ENCODE results near the gene GRPEL1.

DNA sequence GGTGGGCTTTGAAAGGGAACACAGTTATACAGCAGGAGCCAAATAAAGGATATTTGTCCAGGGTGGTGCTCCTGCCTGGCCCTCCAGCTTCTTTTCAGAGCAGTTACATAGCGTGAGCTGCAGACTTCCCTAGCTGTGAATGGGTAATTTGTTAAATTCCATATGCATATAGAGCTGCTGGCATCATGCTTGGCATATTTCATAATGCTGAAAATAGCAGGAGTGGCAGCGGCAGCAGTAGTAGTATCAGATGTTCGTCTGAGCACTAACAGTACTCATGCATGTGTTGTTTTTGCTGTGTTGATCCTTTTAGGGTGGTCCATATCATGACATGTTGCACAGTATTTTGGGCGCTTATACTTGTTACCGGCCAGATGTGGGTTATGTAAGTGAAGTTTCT is 58.3 kb downstream of the GRPEL1 start:
- TF ChIP-seq CBX3 (IDR thresholded peaks at IDR 0.05; ENCODE audit: borderline replicate concordance in 1 of 2, low read length in 2 of 2) (no peak), POLR2AphosphoS5 (IDR thresholded peaks at IDR 0.05; ENCODE audit: control insufficient read depth, insufficient read depth, low read depth, low read length) (no peak), POLR2A (conservative IDR thresholded peaks at IDR 0.05) (no peak), SMAD3 (CRISPR knock-in tag; conservative IDR thresholded peaks at IDR 0.05) (no peak), MAFK (IDR thresholded peaks at IDR 0.05; ENCODE audit: low read length) (no peak), RAD21 (CRISPR knock-in tag; conservative IDR thresholded peaks at IDR 0.05 in 1 of 2, IDR thresholded peaks at IDR 0.05 in 1 of 2) (no peak), ZC3H4 (CRISPR knock-in tag; IDR thresholded peaks at IDR 0.05; ENCODE audit: borderline replicate concordance) (no peak)
- TF ChIP-seq, protein P1, sequence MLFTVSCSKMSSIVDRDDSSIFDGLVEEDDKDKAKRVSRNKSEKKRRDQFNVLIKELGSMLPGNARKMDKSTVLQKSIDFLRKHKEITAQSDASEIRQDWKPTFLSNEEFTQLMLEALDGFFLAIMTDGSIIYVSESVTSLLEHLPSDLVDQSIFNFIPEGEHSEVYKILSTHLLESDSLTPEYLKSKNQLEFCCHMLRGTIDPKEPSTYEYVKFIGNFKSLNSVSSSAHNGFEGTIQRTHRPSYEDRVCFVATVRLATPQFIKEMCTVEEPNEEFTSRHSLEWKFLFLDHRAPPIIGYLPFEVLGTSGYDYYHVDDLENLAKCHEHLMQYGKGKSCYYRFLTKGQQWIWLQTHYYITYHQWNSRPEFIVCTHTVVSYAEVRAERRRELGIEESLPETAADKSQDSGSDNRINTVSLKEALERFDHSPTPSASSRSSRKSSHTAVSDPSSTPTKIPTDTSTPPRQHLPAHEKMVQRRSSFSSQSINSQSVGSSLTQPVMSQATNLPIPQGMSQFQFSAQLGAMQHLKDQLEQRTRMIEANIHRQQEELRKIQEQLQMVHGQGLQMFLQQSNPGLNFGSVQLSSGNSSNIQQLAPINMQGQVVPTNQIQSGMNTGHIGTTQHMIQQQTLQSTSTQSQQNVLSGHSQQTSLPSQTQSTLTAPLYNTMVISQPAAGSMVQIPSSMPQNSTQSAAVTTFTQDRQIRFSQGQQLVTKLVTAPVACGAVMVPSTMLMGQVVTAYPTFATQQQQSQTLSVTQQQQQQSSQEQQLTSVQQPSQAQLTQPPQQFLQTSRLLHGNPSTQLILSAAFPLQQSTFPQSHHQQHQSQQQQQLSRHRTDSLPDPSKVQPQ (CRISPR knock-in tag; IDR thresholded peaks at IDR 0.05; ENCODE audit: borderline replicate concordance), result no peak
- TF ChIP-seq, protein P2, sequence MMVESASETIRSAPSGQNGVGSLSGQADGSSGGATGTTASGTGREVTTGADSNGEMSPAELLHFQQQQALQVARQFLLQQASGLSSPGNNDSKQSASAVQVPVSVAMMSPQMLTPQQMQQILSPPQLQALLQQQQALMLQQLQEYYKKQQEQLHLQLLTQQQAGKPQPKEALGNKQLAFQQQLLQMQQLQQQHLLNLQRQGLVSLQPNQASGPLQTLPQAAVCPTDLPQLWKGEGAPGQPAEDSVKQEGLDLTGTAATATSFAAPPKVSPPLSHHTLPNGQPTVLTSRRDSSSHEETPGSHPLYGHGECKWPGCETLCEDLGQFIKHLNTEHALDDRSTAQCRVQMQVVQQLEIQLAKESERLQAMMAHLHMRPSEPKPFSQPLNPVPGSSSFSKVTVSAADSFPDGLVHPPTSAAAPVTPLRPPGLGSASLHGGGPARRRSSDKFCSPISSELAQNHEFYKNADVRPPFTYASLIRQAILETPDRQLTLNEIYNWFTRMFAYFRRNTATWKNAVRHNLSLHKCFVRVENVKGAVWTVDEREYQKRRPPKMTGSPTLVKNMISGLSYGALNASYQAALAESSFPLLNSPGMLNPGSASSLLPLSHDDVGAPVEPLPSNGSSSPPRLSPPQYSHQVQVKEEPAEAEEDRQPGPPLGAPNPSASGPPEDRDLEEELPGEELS (CRISPR knock-in tag; IDR thresholded peaks at IDR 0.05; ENCODE audit: borderline replicate concordance), result no peak
- TF ChIP-seq, protein P3, sequence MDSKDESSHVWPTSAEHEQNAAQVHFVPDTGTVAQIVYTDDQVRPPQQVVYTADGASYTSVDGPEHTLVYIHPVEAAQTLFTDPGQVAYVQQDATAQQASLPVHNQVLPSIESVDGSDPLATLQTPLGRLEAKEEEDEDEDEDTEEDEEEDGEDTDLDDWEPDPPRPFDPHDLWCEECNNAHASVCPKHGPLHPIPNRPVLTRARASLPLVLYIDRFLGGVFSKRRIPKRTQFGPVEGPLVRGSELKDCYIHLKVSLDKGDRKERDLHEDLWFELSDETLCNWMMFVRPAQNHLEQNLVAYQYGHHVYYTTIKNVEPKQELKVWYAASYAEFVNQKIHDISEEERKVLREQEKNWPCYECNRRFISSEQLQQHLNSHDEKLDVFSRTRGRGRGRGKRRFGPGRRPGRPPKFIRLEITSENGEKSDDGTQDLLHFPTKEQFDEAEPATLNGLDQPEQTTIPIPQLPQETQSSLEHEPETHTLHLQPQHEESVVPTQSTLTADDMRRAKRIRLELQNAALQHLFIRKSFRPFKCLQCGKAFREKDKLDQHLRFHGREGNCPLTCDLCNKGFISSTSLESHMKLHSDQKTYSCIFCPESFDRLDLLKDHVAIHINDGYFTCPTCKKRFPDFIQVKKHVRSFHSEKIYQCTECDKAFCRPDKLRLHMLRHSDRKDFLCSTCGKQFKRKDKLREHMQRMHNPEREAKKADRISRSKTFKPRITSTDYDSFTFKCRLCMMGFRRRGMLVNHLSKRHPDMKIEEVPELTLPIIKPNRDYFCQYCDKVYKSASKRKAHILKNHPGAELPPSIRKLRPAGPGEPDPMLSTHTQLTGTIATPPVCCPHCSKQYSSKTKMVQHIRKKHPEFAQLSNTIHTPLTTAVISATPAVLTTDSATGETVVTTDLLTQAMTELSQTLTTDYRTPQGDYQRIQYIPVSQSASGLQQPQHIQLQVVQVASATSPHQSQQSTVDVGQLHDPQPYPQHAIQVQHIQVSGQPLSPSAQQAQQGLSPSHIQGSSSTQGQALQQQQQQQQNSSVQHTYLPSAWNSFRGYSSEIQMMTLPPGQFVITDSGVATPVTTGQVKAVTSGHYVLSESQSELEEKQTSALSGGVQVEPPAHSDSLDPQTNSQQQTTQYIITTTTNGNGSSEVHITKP (IDR thresholded peaks at IDR 0.05; ENCODE audit: partially characterized antibody), result no peak

Data from K562 (cell line).